ENCODE measurements around the gene PLA2G4E. TPM values are rescaled to one million over a fixed set of nuclear protein-coding genes. Genes with fewer than 3 reads are reported as not detected.
A peak's percentile ranks its signal among the peaks of the same experiment; 100 is the strongest.

Gene PLA2G4E
- total RNA-seq, 1 donor from 2014 or later = 1.5 TPM

DNA sequence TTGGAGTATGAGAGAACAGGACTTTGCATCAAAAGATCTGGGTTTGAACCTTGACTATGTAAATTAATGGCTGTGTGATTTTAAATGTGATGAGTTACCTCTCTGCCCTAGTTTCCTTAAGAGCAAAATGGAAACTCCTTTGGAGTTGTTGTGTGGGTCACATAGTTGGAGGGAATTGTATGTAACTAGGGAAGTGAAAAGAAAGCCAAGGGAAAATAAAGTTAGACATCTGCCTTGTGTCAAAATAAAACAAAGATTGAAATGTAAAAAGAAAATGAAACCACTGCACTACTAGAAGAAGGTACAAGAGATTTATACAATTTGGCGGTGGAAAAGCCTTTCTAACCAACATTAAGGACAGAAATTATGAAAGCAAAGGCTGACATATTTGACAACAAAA, 46.8 kb downstream of the PLA2G4E start:
- DNase-seq = no peak
- no peaks in the 10 kb centered on the region for H3K36me3 ChIP-seq
- no peak overlapping the region for H3K4me3 ChIP-seq
- peaks cover 21% of the 10 kb centered on the region for H3K4me1 ChIP-seq
- no peak overlapping the region for H3K27ac ChIP-seq
- H3K27me3 ChIP-seq = no peaks in the 10 kb centered on the region
- TF ChIP-seq CTCF (IDR thresholded peaks at IDR 0.05) = no peak
- ATAC-seq = no peak
- intact Hi-C loops (cut with DNase I) = no loop called here
- no peaks in the 10 kb centered on the region for H3K9me3 ChIP-seq

DNA sequence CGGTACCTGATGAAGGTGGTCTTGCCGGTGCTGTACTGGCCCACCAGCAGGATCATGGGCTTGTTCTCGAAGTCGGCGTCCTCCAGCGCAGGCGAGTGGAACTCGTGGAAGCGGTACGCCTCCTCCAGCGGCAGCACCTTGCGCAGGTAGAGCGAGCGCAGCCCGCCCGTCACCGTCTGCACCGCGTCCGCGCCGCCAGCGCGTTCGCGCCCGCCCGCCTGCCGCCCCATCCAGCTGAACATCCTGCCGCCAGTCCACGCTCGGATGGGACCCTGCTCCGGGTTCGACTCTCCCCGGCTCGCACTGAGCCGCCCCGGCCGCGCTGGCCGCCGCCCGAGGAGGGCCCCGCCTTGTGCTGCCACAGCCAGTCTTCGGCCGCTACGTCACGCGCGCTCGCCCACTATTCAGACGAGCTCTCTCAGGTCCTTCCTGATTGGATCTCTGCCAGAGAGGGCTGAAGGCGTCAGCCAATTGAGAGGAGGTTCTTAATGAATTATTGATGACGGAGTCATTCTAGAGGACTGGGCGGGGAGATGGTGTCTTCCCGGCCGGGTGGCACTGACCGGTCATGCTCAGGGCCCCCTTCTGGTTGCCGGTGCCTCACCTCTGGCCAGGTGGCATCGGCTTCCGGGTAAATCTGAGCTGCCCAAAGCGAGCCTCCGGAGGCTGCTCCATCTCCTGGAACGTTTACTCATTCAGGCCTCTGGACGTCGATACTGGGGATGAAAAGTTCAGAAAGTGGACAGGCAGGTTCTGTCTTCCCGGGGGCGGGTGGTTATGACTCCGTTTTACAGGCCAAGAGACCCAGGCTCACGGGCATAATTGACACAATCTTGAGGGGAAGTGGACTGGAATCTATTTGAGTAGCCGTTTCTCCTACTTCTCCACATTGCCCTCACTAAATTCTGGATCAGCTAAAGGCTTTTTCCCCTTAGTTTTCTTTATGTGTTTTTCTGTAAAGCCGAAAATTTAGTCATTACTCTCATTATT, 48.3 kb downstream of the PLA2G4E start, which contains the start of gene EHD4:
EHD4 (minus strand) TSS at position 305 of the 990 bp plus-strand sequence; CDS start at position 242, 63 bp downstream.
- no peaks in the 10 kb centered on the region for H3K36me3 ChIP-seq
- no peaks in the 10 kb centered on the region for H3K9me3 ChIP-seq
- peak within 1 kb of the TSS; percentile 91 for H3K27ac ChIP-seq
- DNase-seq (peak; percentile 99), ATAC-seq (peak; percentile 95)
- no peaks in the 10 kb centered on the region for H3K27me3 ChIP-seq
- intact Hi-C loops (cut with DNase I) = no loop called here
- TF ChIP-seq CTCF (IDR thresholded peaks at IDR 0.05) = peak; percentile 40
- peaks cover 33% of the 10 kb centered on the region for H3K4me1 ChIP-seq
- H3K4me3 ChIP-seq = peak within 1 kb of the TSS; percentile 86

DNA sequence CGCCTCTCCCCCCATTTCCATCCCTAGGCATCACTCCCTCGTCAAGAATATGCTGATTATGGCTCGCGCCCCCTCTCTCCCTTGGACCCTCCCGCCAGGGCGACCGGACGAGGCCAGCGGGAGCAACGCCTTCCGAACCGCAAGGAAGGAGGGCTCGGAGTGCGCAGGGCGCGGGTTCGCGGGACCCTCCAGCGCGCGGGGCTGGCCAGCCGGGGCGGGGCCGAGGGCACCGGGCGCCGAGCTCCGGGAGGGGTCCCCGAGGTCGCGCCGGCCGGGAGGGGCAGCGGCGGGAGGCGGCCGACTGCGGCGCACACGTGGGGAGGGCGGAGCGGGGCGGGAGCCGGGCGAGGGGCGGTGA, 49.0 kb downstream of the PLA2G4E start:
- H3K4me3 ChIP-seq = peak overlapping the region; percentile 86
- peak overlapping the region; percentile 91 for H3K27ac ChIP-seq
- H3K4me1 ChIP-seq = peaks cover 39% of the 10 kb centered on the region
- H3K27me3 ChIP-seq = no peaks in the 10 kb centered on the region
- ATAC-seq (peak; percentile 56), DNase-seq (no peak)
- intact Hi-C loops (cut with DNase I) = no loop called here
- no peaks in the 10 kb centered on the region for H3K36me3 ChIP-seq
- H3K9me3 ChIP-seq = no peaks in the 10 kb centered on the region
- TF ChIP-seq CTCF (IDR thresholded peaks at IDR 0.05) = no peak

GRCh38 chr15:41971089-41971894, 49.5 kb downstream of the PLA2G4E start:
- peak overlapping the region; percentile 91 for H3K27ac ChIP-seq
- peak; percentile 57 for ATAC-seq
- H3K27me3 ChIP-seq = no peaks in the 10 kb centered on the region
- H3K4me1 ChIP-seq = peaks cover 45% of the 10 kb centered on the region
- H3K4me3 ChIP-seq = peak overlapping the region; percentile 86
- no peak for TF ChIP-seq CTCF (IDR thresholded peaks at IDR 0.05)
- intact Hi-C loops (cut with DNase I) = no loop called here
- H3K9me3 ChIP-seq = no peaks in the 10 kb centered on the region
- no peaks in the 10 kb centered on the region for H3K36me3 ChIP-seq
- peak; percentile 77 for DNase-seq

- Histone ChIP-seq H3K36me3 (no peaks in the 10 kb centered on the region), H3K27me3 (no peaks in the 10 kb centered on the region), H3K27ac (peak overlapping the region; percentile 32), H3K4me1 (peaks cover 49% of the 10 kb centered on the region), H3K9me3 (no peaks in the 10 kb centered on the region), H3K4me3 (peak overlapping the region; percentile 86)
- no peak for DNase-seq
- no peak for ATAC-seq
- no peak for TF ChIP-seq CTCF (IDR thresholded peaks at IDR 0.05)
- intact Hi-C loops (cut with DNase I) = no loop called here
These were observed 50.4 kb downstream of the PLA2G4E start for GRCh38 chr15:41970456-41970855.

All from upper lobe of right lung (tissue), 1 donor.